GM23338 (cell line): ENCODE results near the gene THTPA.

ENCODE experiments used
- CREB1 ChIP-seq: fragments of 250-450 bp; sonication (Bioruptor Pico); IDR thresholded peaks from 2 replicates; pipeline ENCODE4 v1.5.0; 2020; ENCODE audit warnings: low read depth, mild to moderate bottlenecking, moderate library complexity
- CTCF ChIP-seq, 2 experiments: fragments of 200-600 bp in 1 of 2; sonication (generic) in 1 of 2; conservative IDR thresholded peaks; 2 replicates each; pipeline versions ENCODE4 v1.5.1 to v1.6.1; 2016 to 2017; ENCODE audit warnings: antibody characterized with exemption in 2 of 2, low read depth in 2 of 2, mild to moderate bottlenecking in 2 of 2, moderate library complexity in 1 of 2
- EZH2 ChIP-seq: fragments of 200-600 bp; sonication (generic); IDR thresholded peaks from one replicate; pipeline ENCODE4 v1.8.0; 2017; ENCODE audit warnings: antibody characterized with exemption, mild to moderate bottlenecking, low read depth; ENCODE audit not compliant: unreplicated experiment
- EZH2phosphoT487 ChIP-seq: fragments of 200-600 bp; sonication (generic); IDR thresholded peaks from one replicate; pipeline ENCODE4 v1.8.1; 2018; ENCODE audit warnings: antibody characterized with exemption; ENCODE audit not compliant: unreplicated experiment
- JUNB ChIP-seq: IDR thresholded peaks from one replicate; pipeline ENCODE4 v1.6.1; 2016; ENCODE audit warnings: antibody characterized with exemption; ENCODE audit not compliant: unreplicated experiment
- POLR2AphosphoS5 ChIP-seq: IDR thresholded peaks from 2 replicates; pipeline ENCODE4 v1.6.1; 2016; ENCODE audit warnings: antibody characterized with exemption, low read depth
- REST ChIP-seq: IDR thresholded peaks from one replicate; pipeline ENCODE4 v1.6.1; 2018; ENCODE audit warnings: antibody characterized with exemption; ENCODE audit not compliant: unreplicated experiment
- ZNF331 ChIP-seq: fragments of 250-450 bp; sonication (Bioruptor Pico); IDR thresholded peaks from 2 replicates; pipeline ENCODE4 v1.5.0; 2020; ENCODE audit warnings: low read depth, mild to moderate bottlenecking, moderate library complexity

- TF ChIP-seq CTCF (conservative IDR thresholded peaks at IDR 0.05; ENCODE audit: low read depth in 2 of 2) (no peak), EZH2 (no peak), POLR2AphosphoS5 (no peak), ZNF331 (CRISPR knock-in tag) (no peak), JUNB (no peak), REST (no peak), EZH2phosphoT487 (no peak), CREB1 (CRISPR knock-in tag) (no peak)
Observed at GRCh38 chr14:23522643-23523198, 33.4 kb upstream of the THTPA start.
